GM19240 (cell line): ENCODE results near the gene SCNM1.
"Not testable (repeated sequence)": the region's sequence is repeated elsewhere in the genome, so short reads cannot be mapped to it uniquely, and the experiment has no call there.

ENCODE experiments used
- DNase-seq: peaks from one replicate; pipeline ENCODE4 v3.0.0; 2011; ENCODE audit warnings: low spot score; ENCODE audit not compliant: insufficient read length

SCNM1 gene

DNA sequence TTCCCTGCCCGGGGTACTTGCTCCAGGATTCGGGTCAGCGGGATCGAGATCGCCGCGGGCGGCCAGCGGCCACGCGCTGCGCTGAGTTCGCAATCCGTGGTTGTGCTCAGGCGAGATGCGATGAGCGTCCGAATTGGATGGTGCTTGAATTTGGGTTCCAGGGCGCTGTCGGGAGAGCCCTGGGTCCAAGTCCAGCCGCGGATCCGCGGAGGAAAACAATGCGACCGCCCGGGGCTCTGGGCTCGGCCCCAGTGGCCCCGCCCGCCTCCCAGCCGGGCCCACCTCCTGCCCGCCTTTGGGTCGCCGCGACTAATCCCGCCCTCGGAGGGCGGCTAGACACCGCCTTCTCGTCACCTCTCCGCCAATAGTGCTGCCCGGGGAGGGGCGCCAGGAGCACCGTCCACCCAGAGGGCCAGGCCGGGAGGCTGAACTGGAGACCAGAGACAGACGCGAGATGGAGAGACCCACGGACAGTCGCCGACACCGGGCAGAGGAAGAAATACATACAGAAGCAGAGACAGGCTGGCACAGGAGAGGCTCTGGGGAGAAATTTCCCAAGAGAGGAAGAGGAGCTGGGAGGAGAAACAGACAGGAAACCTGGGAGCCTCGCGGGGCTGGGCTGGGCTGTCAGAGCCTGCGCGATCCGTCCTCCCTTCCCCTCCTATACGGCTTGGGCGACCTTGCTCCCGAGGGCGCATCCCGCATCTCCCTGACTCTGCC is 19.4 kb upstream of the SCNM1 start, which contains the start of gene SEMA6C:
Gene SEMA6C, minus strand, starts transcription at position 220 of the 720 bp plus-strand sequence. CDS start 4,010 bp downstream, outside the sequence.
- DNase-seq = peak; percentile 88

DNA sequence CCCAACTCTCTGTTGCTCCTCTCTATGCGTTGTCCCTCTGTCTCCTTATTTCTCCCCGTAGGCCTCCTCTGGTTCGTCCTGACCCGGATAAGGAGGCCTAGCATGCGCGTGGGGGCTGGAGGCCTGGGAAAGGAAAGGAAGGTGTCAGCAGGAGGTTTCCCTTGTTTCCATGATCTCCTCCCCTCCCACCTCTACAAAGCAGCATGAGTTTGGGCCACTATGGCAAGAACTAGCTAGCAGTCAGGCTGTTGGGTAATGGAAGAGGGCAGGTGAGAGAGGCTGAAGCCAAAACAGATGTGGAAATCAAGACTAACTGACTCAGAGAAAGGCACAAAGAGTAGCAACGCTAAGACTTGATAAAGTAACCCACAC is 18.8 kb upstream of the SCNM1 start:
- no peak for DNase-seq

DNA sequence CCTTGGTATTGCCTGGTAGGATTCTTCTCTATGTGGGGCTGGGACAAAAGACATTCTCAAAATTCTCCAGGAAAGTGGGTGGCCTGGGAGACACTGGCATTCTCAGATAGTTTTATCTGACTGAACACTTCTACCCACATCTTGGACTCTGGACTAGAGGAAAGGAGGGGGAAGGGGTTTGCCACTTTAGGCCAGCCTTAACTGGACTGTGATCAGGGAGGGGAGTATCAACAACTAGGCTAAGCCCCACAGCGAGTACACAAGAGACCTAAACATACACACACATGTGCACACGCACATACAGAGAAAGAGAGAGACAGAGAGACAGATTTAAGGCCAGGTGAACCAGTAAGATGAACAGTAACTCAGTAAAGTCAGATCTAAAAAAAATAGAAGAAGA is 18.3 kb upstream of the SCNM1 start:
- no peak for DNase-seq

DNA sequence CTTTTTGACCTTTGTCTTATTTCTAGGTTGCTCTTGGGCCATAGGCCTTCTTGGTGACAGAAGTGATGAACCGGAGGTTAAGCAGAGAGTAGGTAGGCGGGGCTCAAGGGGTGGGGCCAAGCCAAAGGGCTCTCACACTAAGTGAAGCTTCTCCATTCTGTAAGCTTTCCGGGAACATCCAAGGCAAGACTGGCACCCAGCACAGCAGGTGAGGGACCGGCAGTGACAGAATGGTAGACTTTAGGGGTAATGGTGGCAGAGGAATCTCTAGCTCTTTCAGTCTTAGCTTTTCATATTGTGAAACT is 9.5 kb upstream of the SCNM1 start, which contains the start of gene TNFAIP8L2:
Gene TNFAIP8L2, plus strand, starts transcription at position 135 of the 305 bp plus-strand sequence. CDS start 2,049 bp downstream, outside the sequence.
- DNase-seq = no peak

DNA sequence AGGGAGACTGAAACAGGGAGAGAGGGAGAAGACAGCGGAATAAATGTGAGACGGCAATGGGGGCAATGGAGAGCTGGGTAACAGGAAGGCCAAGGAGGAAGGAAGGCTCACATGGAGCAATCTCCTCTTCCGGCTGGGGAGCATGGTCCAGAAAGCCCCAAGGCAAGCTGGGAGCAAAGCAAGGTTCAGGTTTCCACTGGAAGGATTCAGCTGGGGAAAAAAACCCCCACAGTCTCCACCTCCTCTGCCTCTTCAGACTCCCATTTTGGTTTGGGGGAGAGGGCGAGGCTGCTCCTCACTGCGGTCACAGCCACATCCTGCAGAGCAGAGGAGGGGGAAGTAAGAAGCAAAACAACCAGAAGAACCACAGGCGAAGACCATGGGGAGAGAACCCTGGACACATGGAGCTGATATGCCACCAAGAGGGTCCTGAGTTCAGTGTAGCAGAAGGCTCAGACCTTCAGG is 8.8 kb upstream of the SCNM1 start:
- no peak for DNase-seq

DNA sequence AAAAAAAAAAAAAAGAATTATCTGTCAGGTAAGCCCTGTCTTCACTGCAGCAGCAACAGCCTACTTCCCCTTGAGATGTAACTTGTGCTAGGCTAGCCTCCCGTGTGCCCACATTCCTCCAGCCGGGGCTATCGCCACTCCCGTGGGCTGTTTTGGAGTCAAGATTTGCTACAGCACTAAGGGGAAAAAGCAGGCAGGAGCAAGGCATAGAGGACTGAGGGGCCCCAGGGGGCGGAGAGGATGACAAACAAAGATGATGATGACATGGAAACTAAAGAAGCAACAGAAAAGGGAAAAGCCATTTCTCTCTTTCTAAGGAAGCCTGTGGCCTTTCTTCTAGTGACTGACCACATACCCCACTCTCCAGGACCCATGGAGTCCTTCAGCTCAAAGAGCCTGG is 7.6 kb upstream of the SCNM1 start:
- no peak for DNase-seq

DNA sequence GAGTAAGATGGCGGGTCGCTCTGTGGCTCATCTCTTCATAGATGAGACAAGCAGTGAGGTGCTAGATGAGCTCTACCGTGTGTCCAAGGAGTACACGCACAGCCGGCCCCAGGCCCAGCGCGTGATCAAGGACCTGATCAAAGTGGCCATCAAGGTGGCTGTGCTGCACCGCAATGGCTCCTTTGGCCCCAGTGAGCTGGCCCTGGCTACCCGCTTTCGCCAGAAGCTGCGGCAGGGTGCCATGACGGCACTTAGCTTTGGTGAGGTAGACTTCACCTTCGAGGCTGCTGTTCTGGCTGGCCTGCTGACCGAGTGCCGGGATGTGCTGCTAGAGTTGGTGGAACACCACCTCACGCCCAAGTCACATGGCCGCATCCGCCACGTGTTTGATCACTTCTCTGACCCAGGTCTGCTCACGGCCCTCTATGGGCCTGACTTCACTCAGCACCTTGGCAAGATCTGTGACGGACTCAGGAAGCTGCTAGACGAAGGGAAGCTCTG is 7.1 kb upstream of the SCNM1 start:
- DNase-seq = no peak

DNA sequence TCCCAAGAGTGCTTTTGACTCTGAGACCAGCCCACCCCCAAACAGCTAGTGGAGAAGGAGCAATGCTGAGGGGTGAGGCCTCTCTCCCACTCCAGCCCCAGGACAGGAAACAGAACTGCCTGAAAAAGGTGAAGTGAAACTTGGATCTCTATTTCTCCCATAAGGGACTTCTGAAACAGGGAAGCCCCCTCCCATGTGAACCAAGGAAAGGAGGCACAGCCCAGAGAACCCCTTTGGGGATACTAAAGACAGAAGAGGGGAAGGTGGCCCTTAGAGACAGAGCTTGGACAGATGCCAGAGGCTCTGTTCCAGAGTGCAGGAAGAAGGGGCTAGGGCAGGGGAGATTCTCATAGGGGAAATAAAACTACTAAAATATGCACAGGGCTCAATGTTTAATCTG is 6.6 kb upstream of the SCNM1 start:
- no peak for DNase-seq

DNA sequence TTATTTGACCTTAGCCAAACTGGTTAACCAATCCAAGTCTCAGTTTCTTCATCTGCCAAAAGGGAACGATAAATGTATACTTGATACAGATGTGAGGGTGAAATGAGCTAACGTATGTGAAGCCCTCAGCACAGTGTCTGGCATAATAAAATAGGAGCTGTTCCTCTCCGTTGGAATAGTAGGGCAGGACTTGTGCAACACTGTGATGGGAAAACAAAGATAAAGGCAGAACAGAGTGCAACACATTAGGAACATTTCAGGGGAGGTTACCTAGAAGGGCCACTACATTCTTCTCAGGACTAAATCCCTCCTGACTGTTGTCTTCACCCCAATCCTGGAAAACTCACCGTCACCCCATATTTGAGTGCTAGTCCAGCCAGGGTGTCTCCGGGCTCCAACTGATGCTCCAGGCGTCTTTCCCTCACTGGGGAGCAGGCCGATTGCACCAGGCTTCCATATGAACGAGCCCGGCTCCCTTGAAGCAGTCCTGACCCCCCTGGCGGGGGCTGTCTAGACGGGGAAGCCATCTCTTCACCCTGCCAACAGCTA is 1.1 kb upstream of the SCNM1 start:
- DNase-seq = no peak

DNA sequence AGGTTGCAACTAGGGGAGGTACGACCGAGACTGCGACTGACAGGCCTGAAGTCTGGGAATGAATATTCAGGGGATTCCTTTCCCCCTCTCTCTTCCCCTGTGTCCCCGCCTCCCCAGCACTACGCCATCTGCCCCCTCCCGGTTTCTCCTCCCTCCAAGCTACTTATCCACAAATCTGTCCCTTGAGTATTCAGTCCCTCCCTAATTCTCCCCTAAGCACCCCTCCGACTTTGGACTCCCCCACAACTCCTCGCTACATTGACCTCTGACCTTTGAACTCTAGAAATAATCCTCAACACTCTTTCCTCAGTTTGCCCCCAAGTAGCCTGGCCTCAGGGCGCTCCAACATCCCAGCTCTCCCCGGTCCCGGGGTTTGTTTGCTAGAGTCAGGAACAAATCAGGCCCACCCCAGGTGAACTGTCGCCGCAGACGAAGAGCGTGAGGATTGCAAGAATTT is 635 bp upstream of the SCNM1 start:
- no peak for DNase-seq

DNA sequence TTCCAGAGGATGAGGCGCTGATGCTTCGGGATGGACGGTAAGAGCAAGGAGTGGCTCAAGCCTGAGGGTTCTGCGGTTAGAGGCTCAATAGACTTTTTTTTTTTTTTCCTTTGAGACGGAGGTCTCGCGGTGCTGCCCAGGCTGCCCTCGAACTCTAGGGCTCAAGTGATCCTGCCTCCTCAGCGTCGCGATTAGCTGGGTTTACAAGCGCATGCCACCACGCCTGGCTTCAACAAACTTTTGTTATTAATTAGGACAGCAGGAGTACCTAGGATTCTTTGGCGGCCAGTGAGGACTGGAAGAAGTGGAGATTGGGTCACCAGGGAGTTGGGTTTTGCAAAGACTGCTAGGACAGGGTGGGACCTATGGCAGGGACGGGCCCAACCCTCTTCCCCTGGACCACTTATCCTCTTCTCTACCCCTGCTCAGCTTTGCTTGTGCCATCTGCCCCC is 587 bp downstream of the SCNM1 start:
- no peak for DNase-seq

DNA sequence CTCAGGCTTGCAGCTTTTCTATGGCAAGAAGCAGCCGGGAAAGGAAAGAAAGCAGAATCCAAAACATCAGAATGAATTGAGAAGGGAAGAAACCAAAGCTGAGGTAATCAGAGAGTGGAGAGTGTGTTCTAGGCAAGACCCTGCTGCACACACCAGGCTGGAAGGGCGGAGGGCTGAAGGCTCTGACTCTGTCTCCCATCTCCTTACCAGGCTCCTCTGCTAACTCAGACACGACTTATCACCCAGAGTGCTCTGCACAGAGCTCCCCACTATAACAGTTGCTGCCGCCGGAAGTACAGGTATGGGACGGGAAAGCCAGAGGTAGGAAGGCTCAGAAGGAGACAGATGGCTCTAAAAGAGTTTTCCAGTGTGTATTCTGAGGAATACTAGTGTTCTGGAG is 1.2 kb downstream of the SCNM1 start:
- no peak for DNase-seq

DNA sequence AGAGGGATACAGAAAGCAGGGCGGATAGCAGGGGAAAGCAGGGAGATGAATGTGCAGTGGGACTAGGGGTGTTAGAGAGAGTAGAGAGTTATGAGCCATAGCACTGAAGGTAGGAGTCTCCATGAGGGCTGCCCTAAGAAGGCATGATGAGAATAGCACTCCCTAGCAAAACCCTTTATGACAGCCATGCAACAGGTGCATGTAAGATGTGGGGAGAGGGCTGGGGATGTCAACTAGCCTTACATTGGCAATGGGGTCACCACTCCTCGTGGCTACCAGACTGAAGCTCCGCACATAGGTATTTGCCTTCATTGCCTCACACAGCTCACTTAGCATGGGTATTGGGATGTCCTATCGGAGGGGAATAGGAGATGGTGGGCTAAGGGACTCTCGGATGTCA is 5.2 kb downstream of the SCNM1 start:
- no peak for DNase-seq

DNA sequence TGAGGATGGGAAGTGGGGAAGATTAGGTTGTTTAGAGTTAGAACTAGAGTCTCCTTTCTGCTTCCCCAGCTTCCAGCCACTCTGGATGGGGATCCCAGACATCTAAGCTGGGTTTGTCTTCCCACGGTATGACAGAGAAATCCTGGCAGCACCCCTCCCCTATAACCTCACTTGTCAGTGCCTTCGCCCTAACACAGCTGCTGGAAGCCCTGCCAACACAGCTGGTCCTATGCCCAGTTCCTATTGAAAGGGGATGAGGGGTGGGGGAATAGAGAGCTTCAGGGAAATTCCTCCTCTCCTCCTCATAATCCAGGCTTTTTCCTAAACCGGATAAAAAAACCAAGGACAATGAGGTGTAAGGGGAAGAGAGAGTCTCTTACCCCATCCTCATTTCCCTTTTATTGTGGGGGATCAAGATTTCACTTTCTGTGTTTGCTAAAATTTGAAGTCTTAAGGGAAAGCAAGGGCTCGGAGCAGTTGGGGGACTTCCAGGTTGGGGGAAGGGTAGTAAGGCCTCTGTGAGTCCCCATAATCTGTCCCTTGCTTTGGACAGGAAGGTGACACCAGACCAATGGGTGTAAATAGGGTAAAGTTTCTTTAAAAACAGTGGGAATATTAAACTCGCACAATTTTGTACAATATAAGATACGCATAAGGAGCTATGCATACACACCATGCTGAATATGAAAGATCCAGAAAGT is 9.2 kb downstream of the SCNM1 start:
- DNase-seq = no peak

DNA sequence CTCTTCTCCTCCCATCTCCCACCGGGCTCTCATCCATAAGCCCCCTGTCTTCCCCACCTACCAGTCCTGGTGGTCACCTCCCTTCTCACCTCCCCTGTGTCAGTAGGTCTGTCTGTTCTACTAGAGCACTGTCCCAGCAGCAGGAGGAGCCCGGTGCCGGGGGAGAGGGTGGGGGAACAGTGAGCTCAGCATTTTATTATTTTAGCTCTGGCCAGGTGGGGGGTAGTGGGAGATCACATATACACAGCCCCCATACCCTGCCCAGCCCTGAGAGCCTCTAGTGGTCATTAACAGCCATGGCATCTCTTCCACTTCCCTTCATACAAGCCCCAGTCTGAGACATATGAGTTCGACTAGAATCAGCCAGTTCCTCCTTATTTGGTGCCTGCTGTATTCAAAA is 9.9 kb downstream of the SCNM1 start, which contains the start of gene TMOD4:
Gene TMOD4, minus strand, starts transcription at position 119 of the 400 bp plus-strand sequence. CDS start 1,106 bp downstream, outside the sequence.
- no peak for DNase-seq

DNA sequence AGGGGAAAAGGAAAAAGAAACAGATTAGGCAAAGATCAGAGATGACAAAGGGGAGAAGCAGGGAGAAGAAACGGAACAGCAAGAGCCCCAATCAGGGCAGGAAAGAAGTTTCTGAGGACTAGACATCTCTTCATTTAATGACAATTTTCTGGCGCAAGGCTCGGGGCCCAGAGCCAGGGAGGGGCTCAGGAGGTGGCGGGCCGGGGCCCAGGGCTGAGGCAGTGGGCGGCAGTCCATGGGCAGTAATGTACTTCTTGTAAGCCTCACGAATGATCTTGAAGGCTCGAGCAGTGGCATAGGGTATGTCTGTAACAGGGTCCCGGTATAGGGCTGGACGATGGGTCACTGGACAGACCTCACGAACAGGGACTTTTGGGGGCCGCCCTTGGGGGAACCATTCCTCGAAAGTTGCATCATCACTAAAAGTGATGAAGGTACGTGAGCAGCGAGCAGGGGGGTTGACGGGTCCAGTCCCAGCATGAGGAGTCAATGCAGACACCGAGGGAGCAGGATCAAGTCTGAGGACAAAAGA is 10.6 kb downstream of the SCNM1 start:
- DNase-seq = no peak

DNA sequence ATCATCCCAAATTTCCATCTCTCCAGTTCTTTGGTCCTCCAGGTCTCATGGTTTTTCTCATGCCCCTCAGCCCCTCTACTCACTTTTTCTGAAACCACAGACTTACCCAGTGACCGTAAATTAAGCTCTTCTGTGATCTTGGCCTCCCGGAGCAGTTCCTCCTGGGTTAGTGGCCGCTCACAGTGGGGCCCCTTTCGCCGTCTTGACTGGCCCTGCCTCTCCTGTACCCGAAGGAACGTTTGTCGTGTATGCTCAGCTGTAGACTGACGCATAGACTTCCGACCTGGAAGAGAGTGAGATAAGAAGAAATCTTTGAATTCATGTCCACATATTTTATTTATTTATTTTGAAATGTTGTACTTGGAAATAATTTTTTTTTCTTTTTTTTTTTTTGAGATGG is 18.3 kb downstream of the SCNM1 start:
- DNase-seq = no peak

DNA sequence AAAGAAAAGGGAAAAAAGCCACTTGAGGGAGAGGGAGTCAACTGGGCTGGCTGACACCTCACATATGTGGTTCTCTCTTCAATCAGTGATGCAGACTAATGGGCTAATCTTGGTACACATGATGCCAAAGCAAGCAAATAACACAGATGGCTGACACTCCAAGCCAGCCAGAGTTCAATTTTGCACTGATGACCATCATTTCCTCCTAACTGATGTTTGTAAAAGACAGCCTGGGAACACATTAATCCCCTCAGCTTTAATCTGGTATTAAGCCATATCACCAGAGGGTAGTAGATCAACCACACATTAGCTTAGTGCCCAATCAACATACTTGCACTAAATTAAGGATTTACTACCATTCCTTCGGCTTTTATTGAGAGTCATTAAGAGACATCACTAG is 21.3 kb downstream of the SCNM1 start:
- no peak for DNase-seq

DNA sequence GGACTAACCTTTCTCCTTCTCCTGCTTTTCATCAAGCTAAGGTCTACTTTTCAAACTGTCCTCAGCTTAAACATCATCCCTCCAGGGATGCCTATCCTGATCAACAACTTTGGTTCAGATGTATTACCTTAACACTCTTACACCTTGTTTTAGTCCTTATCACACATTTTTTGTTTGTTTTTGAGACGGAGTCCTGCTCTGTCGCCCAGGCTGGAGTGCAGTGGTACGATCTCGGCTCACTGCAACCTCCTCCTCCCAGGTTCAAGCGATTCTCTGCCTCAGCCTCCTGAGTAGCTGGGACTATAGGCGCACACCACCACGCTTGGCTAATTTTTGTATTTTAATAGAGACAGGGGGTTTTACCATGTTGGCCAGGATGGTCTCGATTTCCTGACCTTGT is 22.7 kb downstream of the SCNM1 start:
- DNase-seq = not testable (repeated sequence)

DNA sequence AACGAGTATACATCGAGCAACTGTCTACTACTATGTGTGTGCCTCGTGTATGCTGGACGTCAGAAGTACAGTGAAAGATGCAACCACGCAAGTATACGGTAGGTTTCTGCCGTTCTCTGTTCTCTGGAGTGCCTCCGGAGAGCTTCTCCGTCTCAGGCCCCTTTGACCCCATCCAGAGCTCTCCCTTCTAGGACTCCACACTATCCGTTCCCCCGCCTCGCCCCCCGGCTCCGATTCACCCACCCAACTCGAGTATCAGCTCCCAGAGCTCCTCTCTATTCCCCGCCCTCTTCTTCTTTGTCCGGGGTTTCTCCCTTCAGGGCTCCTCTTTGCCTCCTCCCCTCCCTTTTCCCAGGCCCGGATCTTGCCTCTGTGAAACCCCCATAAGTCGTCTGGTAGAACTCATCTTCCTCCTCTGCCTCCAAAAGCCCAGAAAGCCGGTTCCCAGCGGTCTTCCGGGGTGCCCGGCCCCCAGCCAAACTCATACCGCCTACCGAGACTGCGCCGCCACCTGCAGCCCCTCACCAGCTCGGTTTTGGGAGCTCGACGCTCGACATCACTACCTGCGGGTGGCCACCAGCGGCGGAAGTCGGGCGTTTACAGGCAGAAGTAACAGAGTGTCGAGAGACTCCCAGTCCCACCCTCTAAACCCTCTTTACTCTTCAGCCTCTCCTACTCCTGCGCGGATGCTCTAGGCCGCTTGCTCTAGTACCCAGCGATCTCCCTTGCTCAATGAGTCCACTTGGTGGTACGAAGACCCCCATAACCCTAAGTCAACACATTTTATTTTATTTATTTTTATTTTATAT is 23.9 kb downstream of the SCNM1 start, which contains the start of gene VPS72:
Gene VPS72, minus strand, starts transcription at position 561 of the 809 bp plus-strand sequence. Its CDS starts 76 bp downstream, at position 485.
- DNase-seq = peak; percentile 76

DNA sequence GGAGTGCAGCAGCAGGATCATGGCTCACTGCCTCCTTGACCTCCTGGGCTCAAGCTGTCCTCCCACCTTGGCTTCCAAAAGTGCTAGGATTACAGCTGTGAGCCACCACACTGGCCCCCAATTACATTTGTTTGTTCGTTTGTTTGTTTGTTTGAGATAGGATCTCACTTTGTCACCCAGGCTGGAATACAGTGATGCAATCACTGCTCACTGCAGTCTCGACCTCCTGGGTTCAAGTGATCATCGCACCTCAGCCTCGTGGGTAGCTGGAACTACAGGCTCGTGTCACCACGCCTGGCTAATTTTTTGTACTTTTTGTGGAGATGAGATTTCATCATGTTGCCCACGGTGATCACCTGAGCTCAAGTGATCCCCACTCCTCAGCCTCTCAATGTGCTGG is 26.1 kb downstream of the SCNM1 start:
- DNase-seq = no peak
